Fibroblast of lung (primary cell): Measurements from ENCODE around the gene IL17REL. TPM values are rescaled to one million over a fixed set of nuclear protein-coding genes. Genes with fewer than 3 reads are reported as not detected.

Experiments
- DNase-seq, 2 donors: peaks; one replicate each; pipeline versions ENCODE4 v3.0.0 to v3.0.0-alpha.2; 2010; ENCODE audit warnings: low read depth in 2 of 2
- H2AFZ ChIP-seq: 2 replicates; pipeline ENCODE4 v1.5.1; 2012; ENCODE audit warnings: low read length, control low read depth, inconsistent platforms
- H3K27ac ChIP-seq: 2 replicates; pipeline ENCODE4 v1.5.1; 2011; ENCODE audit warnings: low read length, control low read depth; ENCODE audit not compliant: insufficient read depth
- H3K27me3 ChIP-seq: 2 replicates; pipeline ENCODE4 v1.5.1; 2011; ENCODE audit warnings: mild to moderate bottlenecking, low read length; ENCODE audit not compliant: control insufficient read depth, insufficient read depth
- H3K36me3 ChIP-seq: 2 replicates; pipeline ENCODE4 v1.5.1; 2011; ENCODE audit warnings: low read length; ENCODE audit not compliant: control insufficient read depth, insufficient read depth
- H3K4me1 ChIP-seq: 2 replicates; pipeline ENCODE4 v1.5.1; 2011; ENCODE audit warnings: low read length; ENCODE audit not compliant: control insufficient read depth, insufficient read depth; ENCODE audit errors: extremely low read depth
- H3K4me2 ChIP-seq: 2 replicates; pipeline ENCODE4 v1.5.1; 2011; ENCODE audit warnings: low read length, control low read depth; ENCODE audit not compliant: insufficient read depth; ENCODE audit errors: extremely low read depth
- H3K4me3 ChIP-seq, 4 experiments: fragments of 200-600 bp in 1 of 4; sonication (generic) in 1 of 4; replicated peaks in 1 of 4; 2 replicates each; pipeline ENCODE4 v1.5.1; 2011 to 2016; ENCODE audit warnings: low read length in 4 of 4, low read depth in 3 of 4, mild to moderate bottlenecking in 3 of 4, control low read depth in 2 of 4, inconsistent platforms in 1 of 4, mixed read lengths in 1 of 4; ENCODE audit not compliant: insufficient read depth in 1 of 4; ENCODE audit errors: control extremely low read depth in 1 of 4
- H3K79me2 ChIP-seq: 2 replicates; pipeline ENCODE4 v1.5.1; 2012; ENCODE audit warnings: mild to moderate bottlenecking, low read length, inconsistent platforms; ENCODE audit not compliant: control insufficient read depth, insufficient read depth
- H3K9ac ChIP-seq: 2 replicates; pipeline ENCODE4 v1.5.1; 2011; ENCODE audit warnings: mild to moderate bottlenecking, low read length, control low read depth; ENCODE audit not compliant: insufficient read depth
- H3K9me3 ChIP-seq: 2 replicates; pipeline ENCODE4 v1.5.1; 2012; ENCODE audit warnings: low read depth, low read length; ENCODE audit not compliant: control insufficient read depth, insufficient read depth
- H4K20me1 ChIP-seq: 2 replicates; pipeline ENCODE4 v1.5.1; 2011; ENCODE audit warnings: low read length; ENCODE audit not compliant: control insufficient read depth, insufficient read depth; ENCODE audit errors: extremely low read depth
- CTCF ChIP-seq, 2 donors: IDR thresholded peaks in 1 of 2; conservative IDR thresholded peaks in 1 of 2; 1 replicate in 1 of 2; 2 replicates in 1 of 2; pipeline ENCODE4 v1.5.1; 2011 to 2012; ENCODE audit warnings: low read length in 2 of 2, control low read depth in 1 of 2, inconsistent platforms in 1 of 2, low read depth in 1 of 2, mild to moderate bottlenecking in 1 of 2
- EZH2 ChIP-seq: IDR thresholded peaks from 2 replicates; pipeline ENCODE4 v1.5.1; 2012; ENCODE audit warnings: low read length, control low read depth, mild to moderate bottlenecking; ENCODE audit errors: missing control alignments
- polyA plus RNA-seq, 2 donors: library from polyadenylated mRNA; depleted of rRNA in 1 of 2; stranded (reverse) in 1 of 2; unstranded in 1 of 2; fragments of >200 nt; gene quantifications; 2 replicates each; pipeline ENCODE4 v1.2.1, GENCODE V29; 2011 to 2012; ENCODE audit warnings: missing spikeins in 1 of 2
- total RNA-seq: library from RNA; depleted of rRNA; stranded (reverse); fragments of >200 nt; gene quantifications from 2 replicates; pipeline ENCODE4 v1.2.1, GENCODE V29; 2014

Gene IL17REL
- total and polyA plus RNA-seq, 2 donors (not counting 1 experiment from before 2014, with no cell fraction given): under 0.01 TPM; not detected in 1

GRCh38 chr22:49965091-49966040 is 47.2 kb downstream of the IL17REL start:
- no peaks in the 10 kb centered on the region for H4K20me1 ChIP-seq
- H3K9ac ChIP-seq: no peak overlapping the region
- no peak overlapping the region for H3K27ac ChIP-seq
- no peaks in the 10 kb centered on the region for H3K9me3 ChIP-seq
- no peak overlapping the region for H2AFZ ChIP-seq
- TF ChIP-seq CTCF (conservative IDR thresholded peaks at IDR 0.05 in 1 of 2, IDR thresholded peaks at IDR 0.05 in 1 of 2; ENCODE audit: low read depth in 1 of 2, low read length in 2 of 2): no peak
- TF ChIP-seq EZH2: no peak
- DNase-seq: no peak
- H3K27me3 ChIP-seq: no peaks in the 10 kb centered on the region
- H3K79me2 ChIP-seq: peaks cover 38% of the 10 kb centered on the region
- peaks cover 25% of the 10 kb centered on the region for H3K36me3 ChIP-seq
- no peak overlapping the region for H3K4me3 ChIP-seq
- H3K4me1 ChIP-seq: peaks cover 29% of the 10 kb centered on the region
- no peak overlapping the region for H3K4me2 ChIP-seq

GRCh38 chr22:49964136-49965090 is 48.2 kb downstream of the IL17REL start:
- Histone ChIP-seq H3K9me3 (no peaks in the 10 kb centered on the region), H3K4me1 (peaks cover 30% of the 10 kb centered on the region), H3K27ac (no peak overlapping the region), H3K9ac (peak overlapping the region; percentile 7), H3K79me2 (peaks cover 38% of the 10 kb centered on the region), H3K27me3 (no peaks in the 10 kb centered on the region), H4K20me1 (no peaks in the 10 kb centered on the region), H3K4me2 (no peak overlapping the region), H2AFZ (no peak overlapping the region), H3K36me3 (peaks cover 25% of the 10 kb centered on the region), H3K4me3 (peak overlapping the region in 1 of 4 experiments; percentile 84)
- no peak for DNase-seq
- TF ChIP-seq CTCF (conservative IDR thresholded peaks at IDR 0.05 in 1 of 2, IDR thresholded peaks at IDR 0.05 in 1 of 2; ENCODE audit: low read depth in 1 of 2, low read length in 2 of 2) (no peak), EZH2 (no peak)

GRCh38 chr22:49963647-49964026 is 48.9 kb downstream of the IL17REL start:
- DNase-seq: no peak
- peaks cover 38% of the 10 kb centered on the region for H3K79me2 ChIP-seq
- H3K9ac ChIP-seq: no peak overlapping the region
- no peaks in the 10 kb centered on the region for H3K9me3 ChIP-seq
- H3K4me3 ChIP-seq: peak overlapping the region in 2 of 4 experiments; percentile 68 to 84
- no peak for TF ChIP-seq EZH2
- TF ChIP-seq CTCF (conservative IDR thresholded peaks at IDR 0.05 in 1 of 2, IDR thresholded peaks at IDR 0.05 in 1 of 2; ENCODE audit: low read depth in 1 of 2, low read length in 2 of 2): no peak
- peak overlapping the region; percentile 93 for H3K27ac ChIP-seq
- no peak overlapping the region for H3K4me2 ChIP-seq
- peaks cover 25% of the 10 kb centered on the region for H3K36me3 ChIP-seq
- H4K20me1 ChIP-seq: no peaks in the 10 kb centered on the region
- H2AFZ ChIP-seq: no peak overlapping the region
- no peaks in the 10 kb centered on the region for H3K27me3 ChIP-seq
- peaks cover 31% of the 10 kb centered on the region for H3K4me1 ChIP-seq
